Omental fat pad (tissue), 4 donors: ENCODE data around the gene ITIH1. TPM values are rescaled to one million over a fixed set of nuclear protein-coding genes. Genes with fewer than 3 reads are reported as not detected.

Experiments used
- ATAC-seq: fragments of 150-250 bp; one replicate; pipeline ENCODE4 v1.9.1; 2016; ENCODE audit warnings: mild to moderate bottlenecking, moderate library complexity; ENCODE audit not compliant: low FRiP score
- DNase-seq: peaks from one replicate; pipeline ENCODE4 v3.0.0-alpha.2; 2019; ENCODE audit warnings: low spot score
- total RNA-seq, 4 donors: library from RNA; depleted of rRNA; stranded (reverse); fragments of >200 nt; gene quantifications; one replicate each; pipeline ENCODE4 v1.1.0, GENCODE V29; 2016
- TF ChIP-seq, protein P1 (sequence below), 3 donors: fragments of 450-650 bp; IDR thresholded peaks; one replicate each; pipeline ENCODE4 v1.5.1; 2016 to 2017; ENCODE audit warnings: antibody characterized with exemption in 3 of 3, mild to moderate bottlenecking in 3 of 3, moderate library complexity in 2 of 3

ITIH1 gene
- total RNA-seq, 4 donors from 2014 or later = 0.94 TPM; not detected in 3

GRCh38 chr3:52791366-52791765 is 14.0 kb downstream of the ITIH1 start:
- TF ChIP-seq, protein P1, sequence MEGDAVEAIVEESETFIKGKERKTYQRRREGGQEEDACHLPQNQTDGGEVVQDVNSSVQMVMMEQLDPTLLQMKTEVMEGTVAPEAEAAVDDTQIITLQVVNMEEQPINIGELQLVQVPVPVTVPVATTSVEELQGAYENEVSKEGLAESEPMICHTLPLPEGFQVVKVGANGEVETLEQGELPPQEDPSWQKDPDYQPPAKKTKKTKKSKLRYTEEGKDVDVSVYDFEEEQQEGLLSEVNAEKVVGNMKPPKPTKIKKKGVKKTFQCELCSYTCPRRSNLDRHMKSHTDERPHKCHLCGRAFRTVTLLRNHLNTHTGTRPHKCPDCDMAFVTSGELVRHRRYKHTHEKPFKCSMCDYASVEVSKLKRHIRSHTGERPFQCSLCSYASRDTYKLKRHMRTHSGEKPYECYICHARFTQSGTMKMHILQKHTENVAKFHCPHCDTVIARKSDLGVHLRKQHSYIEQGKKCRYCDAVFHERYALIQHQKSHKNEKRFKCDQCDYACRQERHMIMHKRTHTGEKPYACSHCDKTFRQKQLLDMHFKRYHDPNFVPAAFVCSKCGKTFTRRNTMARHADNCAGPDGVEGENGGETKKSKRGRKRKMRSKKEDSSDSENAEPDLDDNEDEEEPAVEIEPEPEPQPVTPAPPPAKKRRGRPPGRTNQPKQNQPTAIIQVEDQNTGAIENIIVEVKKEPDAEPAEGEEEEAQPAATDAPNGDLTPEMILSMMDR (IDR thresholded peaks at IDR 0.05) = no peak
- no peak for DNase-seq
- no peak for ATAC-seq

DNA sequence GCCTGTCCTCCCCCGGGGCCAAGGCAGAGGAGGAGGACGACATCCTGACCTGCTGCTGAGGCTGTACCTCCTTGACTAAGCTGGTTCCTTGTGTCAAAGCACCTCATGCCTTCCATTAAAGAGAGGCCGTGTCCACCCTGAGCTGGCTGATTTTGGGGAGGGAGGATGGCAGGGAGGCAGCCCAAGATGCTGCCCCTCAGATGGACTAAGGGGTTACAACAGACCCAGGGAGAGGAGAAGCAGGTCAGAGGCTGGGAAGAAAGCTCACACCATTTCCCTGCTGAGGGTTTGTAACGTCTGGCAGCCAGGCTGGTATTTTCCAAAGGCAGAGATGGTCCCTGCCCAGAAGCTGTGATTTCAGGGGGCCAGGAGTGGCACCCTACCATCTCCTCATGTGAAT is 14.5 kb downstream of the ITIH1 start:
- no peak for DNase-seq
- no peak for ATAC-seq
- TF ChIP-seq, protein P1 (IDR thresholded peaks at IDR 0.05) = no peak

DNA sequence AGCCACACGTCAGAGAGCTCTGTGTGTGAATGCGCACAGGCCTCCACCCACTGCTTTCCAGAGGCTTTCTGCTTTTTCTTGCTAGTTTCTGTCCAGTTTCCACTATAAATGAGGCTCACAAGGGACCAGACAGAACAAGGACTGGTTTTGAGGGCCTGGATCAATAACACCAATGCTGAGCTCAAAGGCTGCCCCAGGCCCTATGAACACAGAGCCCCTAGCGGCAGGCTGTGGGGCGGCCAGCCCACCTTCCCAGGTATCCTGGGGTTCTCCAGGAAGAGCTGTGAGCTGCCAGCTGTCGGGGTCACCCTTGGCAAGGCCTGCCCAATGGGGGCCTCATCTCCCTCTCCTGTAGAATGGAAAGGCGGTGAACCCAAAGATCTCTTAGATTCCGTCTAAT is 15.0 kb downstream of the ITIH1 start:
- no peak for DNase-seq
- TF ChIP-seq, protein P1 (IDR thresholded peaks at IDR 0.05) = no peak
- ATAC-seq = no peak

DNA sequence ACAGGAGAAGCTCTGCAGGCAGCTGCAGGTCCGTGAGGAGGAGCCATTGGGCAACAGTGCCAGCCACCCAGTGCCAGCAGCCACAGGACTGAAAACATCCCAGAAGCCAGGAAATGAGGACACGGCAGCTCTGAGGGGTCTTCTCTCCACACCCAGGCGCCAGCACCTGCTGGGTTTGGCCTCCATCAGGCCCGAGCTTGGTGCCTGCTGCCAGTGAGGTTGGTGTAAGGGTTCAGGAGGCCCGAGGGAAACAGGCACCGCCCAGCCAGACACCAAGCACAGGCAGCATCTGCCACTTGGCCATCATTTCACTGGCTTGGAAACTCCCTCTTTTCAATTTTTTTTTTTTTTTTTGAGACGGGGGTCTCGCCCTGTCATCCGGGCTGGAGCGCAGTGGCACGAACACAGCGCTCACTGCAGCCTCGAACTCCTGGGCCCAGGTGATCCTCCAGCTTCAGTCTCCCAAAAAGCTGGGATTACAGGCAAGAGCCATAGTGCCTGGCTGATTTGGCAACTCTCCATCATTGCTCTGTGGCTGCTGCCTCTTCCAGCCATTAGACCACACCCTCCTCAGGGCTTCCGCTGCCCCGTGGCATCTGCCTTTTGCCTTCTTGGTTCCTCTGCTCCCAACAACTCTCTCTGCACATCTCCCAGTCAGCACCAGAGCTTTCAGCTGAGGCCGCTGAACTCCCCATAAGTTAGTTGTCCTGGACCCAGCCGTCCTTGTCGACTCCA is 15.7 kb downstream of the ITIH1 start:
- ATAC-seq (no peak), DNase-seq (no peak)
- TF ChIP-seq, protein P1 (IDR thresholded peaks at IDR 0.05) = no peak

- TF ChIP-seq, protein P1 (IDR thresholded peaks at IDR 0.05) = no peak
- DNase-seq (no peak), ATAC-seq (no peak)
These were observed 16.6 kb downstream of the ITIH1 start for GRCh38 chr3:52793702-52794611.

- ATAC-seq = no peak
- DNase-seq = no peak
- TF ChIP-seq, protein P1 (IDR thresholded peaks at IDR 0.05) = no peak
These were observed 17.3 kb downstream of the ITIH1 start, which contains the start of gene ITIH3 for GRCh38 chr3:52794612-52795099. Gene ITIH3 (plus strand): TSS chr3:52794796. CDS start chr3:52794804, 8 bp downstream.
